Aorta (tissue), 5 donors: Measurements from ENCODE around the gene POLR2C. TPM values are rescaled to one million over a fixed set of nuclear protein-coding genes. Genes with fewer than 3 reads are reported as not detected.

Experiments
- ATAC-seq: fragments of 200-7000 bp; cut with Tn5 transposase; one replicate; pipeline ENCODE4 v1.9.1; 2022; ENCODE audit warnings: moderate library complexity; ENCODE audit not compliant: low FRiP score
- DNase-seq, 2 donors: peaks; one replicate each; pipeline ENCODE4 v3.0.0-alpha.2; 2020
- H3K27ac ChIP-seq, 2 donors: one replicate each; pipeline ENCODE4 v1.5.1; 2013; ENCODE audit warnings: low read length in 2 of 2, mild to moderate bottlenecking in 2 of 2, moderate library complexity in 2 of 2, control low read depth in 1 of 2, inconsistent platforms in 1 of 2, low read depth in 1 of 2
- H3K27me3 ChIP-seq, 2 donors: one replicate each; pipeline ENCODE4 v1.6.1; 2013; ENCODE audit warnings: control low read depth in 1 of 2, low read length in 1 of 2, mild to moderate bottlenecking in 1 of 2, moderate library complexity in 1 of 2; ENCODE audit not compliant: insufficient read depth in 2 of 2, control insufficient read depth in 1 of 2
- H3K36me3 ChIP-seq, 2 donors: one replicate each; pipeline ENCODE4 v1.6.1; 2013; ENCODE audit warnings: control low read depth in 1 of 2, low read length in 1 of 2, mild to moderate bottlenecking in 1 of 2; ENCODE audit not compliant: insufficient read depth in 2 of 2, control insufficient read depth in 1 of 2
- H3K4me1 ChIP-seq, 2 donors: one replicate each; pipeline ENCODE4 v1.6.1; 2013; ENCODE audit warnings: low read length in 2 of 2, control low read depth in 1 of 2, mild to moderate bottlenecking in 1 of 2, moderate library complexity in 1 of 2; ENCODE audit not compliant: insufficient read depth in 2 of 2, control insufficient read depth in 1 of 2
- H3K4me3 ChIP-seq, 2 donors: one replicate each; pipeline ENCODE4 v1.5.1; 2013; ENCODE audit warnings: low read length in 2 of 2, control low read depth in 1 of 2, mild to moderate bottlenecking in 1 of 2
- H3K9me3 ChIP-seq: one replicate; pipeline ENCODE4 v1.6.1; 2013; ENCODE audit warnings: mild to moderate bottlenecking, low read length; ENCODE audit not compliant: control insufficient read depth
- WGBS, 2 donors: extraction: QIAGEN DNeasy Blood & Tissue Kit; methylation state at CpG; one replicate each; pipeline ENCODE4 v1.1.7; 2013; 5-methylcytosine and 5-hydroxymethylcytosine counted together
- intact Hi-C, 2 donors: fragments of 100-400 bp; cut with DNase I; formaldehyde crosslinking; loops; one replicate each; pipeline versions ENCODE4 v1.14.2 to v1.15.0; 2022
- polyA plus RNA-seq, 2 donors: library from polyadenylated mRNA; stranded (reverse); fragments of 200-250 nt; gene quantifications; one replicate each; pipeline ENCODE4 v1.2.3, GENCODE V29; 2013
- total RNA-seq, 2 donors: library from RNA; stranded (reverse); fragmentation: NEBNext Ultra II Directional; extraction: Animal tissue kit (Norgen Biotek cat#: 25700); gene quantifications; one replicate each; pipeline ENCODE4 v1.2.1, GENCODE V29; 2021
- donor health status: healthy with polysubstance abuse.
- donor health status: Bipolar disorder and iron deficiency.
- donor health status: DM: no; HTN: no; CAD: no.
- donor health status: DM: no; HTN: no; CAD: no.
- donor health status: DM: yes; HTN: yes; CAD: no.

The POLR2C gene
- total and polyA plus RNA-seq, 4 donors: 43.8 to 55.3 (median 49.5) TPM

DNA sequence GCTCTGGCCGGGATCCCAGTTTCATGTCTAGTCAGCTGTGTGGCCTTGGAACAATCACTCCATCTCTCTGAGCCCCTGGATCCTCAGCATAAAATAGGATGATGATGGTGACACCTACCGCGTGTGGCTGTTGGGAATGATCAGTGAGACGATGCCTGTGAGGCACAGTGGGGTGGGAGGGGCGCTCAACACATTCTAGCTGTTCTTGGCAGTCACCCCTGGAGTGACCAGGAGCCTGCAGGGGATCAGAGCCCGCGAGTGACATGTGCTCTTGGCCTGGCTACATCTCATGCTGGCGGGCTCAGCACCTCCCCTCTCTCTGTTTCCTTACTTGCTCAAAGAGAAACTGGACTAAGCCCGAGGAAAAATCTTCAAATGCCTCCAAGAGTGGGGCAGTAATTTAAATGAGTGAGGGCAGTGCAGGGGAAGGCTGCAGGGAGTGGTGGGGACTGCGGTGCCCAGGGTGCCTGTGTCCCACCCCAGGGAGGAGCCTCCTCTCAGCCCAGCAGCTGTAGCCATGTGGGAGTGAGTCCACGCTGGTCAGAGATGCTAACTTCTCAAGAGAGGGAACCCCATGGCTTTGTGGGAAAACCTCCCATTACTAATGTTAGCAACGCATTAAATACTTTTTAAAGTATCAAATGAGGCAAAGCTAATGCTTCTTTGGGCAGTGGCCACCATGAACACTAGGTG lies 46.9 kb downstream of the POLR2C start:
- H3K27me3 ChIP-seq: no peaks in the 10 kb centered on the region
- ATAC-seq (no peak), DNase-seq (no peak)
- H3K4me1 ChIP-seq: no peaks in the 10 kb centered on the region
- H3K4me3 ChIP-seq: no peak overlapping the region
- no peak overlapping the region for H3K27ac ChIP-seq
- no peaks in the 10 kb centered on the region for H3K9me3 ChIP-seq
- WGBS, 2 donors: 40 to 44% methylated on average over 12 of the region's 12 CpGs
- H3K36me3 ChIP-seq: no peaks in the 10 kb centered on the region
- intact Hi-C loops: no loop called here

DNA sequence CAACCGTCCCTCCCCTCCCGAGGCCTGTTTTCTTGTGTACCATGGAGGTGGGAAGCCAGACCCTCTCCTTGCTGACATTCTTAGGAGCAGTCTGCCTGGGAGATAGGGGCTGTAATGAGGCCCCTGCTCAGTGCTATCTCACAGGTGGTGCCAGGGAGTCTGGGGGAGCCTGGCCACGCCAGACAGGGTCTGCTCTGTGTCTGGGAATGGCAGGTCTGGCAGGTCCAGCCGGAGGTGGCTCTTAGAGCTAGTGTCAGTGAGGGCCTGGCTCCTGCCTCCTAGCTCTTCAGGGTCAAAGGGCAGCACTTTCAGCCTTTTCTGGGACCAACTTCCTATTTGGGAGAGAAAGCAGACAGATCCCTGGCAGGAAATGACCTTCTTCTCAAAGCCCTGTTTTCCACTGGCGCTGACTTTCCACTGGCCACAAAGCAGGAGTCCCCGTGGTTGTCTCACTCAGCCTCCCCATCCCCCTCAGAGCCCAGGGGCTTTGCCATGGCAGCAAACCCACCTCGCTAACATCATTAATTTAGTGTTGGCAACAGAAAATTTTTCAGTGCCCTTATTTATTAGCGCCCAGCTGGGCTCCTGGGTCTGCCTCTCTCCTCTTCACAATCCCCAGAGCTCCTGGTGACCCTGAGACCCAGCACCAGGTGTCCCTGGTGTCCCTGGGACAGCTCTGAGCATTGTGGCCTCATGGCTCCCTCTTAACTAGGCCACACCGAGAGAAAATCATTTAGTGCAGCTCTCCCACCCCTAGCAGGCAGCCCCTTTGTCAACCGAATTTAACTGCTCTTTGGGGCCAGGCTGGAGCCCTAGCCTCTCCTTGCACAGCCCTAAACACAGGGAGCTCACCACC lies 47.8 kb downstream of the POLR2C start:
- no peak for DNase-seq
- no peaks in the 10 kb centered on the region for H3K27me3 ChIP-seq
- H3K36me3 ChIP-seq: no peaks in the 10 kb centered on the region
- 51 to 59% methylated on average over 10 of the region's 10 CpGs for WGBS, 2 donors
- H3K27ac ChIP-seq: no peak overlapping the region
- no peaks in the 10 kb centered on the region for H3K4me1 ChIP-seq
- H3K4me3 ChIP-seq: no peak overlapping the region
- intact Hi-C loops: no loop called here
- no peaks in the 10 kb centered on the region for H3K9me3 ChIP-seq
- no peak for ATAC-seq

DNA sequence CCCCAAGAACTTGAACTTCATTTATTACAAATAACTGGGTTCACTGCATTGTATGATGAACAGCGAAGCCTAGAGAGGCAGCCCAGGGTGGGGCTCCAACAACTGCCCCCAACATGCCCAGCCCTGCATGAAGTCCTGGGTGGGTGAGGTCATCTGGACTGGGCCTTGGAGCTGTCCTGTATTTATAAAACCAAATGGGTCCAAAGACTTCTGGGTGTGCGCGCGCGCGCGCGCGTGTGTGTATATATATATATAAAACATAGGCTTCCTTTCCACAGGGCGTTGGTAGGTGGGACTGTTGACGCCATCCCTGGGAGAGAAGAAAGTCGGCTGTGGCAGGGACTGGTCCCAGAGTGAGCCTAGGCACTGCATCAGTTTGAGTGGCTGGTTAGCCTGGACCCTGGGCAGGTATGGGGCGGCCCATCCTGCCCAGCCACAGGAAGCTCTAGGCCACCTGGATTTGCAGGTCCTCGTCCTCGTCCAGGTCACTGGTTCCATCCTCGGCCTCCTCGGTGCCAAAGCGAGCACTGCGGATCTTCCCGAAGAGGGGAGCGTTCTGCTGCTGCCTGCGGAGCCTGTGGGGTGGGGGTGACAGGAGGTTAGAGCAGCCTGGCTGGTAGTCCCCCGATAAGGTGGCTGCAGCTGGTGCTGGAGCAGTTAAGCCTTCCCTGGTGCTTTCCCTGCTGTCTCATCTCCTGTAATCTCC lies 50.0 kb downstream of the POLR2C start:
- Histone ChIP-seq H3K9me3 (no peaks in the 10 kb centered on the region), H3K27me3 (no peaks in the 10 kb centered on the region), H3K27ac (no peak overlapping the region), H3K4me1 (no peaks in the 10 kb centered on the region), H3K4me3 (no peak overlapping the region), H3K36me3 (no peaks in the 10 kb centered on the region)
- WGBS, 2 donors: 92 to 94% methylated on average over 23 of the region's 23 CpGs
- DNase-seq (no peak), ATAC-seq (peak; percentile 30)
- intact Hi-C loops: no loop called here

DNA sequence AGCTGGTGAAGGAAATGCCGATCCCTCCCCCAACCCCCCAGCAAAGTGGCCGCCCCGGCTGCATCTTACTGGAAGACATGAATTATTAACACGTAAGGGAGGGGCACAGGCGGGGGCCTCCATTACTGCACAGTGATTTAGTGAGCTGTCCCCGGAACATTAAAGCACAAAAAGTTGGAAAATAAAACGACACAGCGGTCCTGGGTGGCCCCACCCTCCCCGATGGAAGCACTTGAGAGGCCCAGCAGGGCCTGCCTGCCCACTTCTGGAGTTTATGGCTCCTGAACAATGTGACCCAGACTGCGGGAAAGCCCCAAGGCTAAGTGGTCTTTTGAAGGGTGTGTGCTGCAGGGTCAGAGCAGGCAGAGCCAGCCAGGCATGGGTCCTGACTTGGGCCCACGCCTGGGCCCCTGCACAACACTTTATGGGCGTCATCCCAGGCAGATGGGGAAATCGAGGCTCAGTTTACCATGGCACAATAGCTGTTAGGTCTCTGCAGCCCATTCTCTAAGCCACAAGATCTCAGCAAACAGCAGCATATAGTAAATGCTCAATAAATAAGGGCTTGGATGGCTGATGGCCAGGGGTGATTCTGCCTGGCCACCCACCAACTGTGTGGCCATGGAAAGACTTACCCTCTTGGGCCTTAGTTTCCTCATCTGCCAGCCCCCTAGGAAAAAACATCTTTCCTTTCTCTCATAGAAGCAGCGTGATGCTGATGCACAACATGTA lies 51.1 kb downstream of the POLR2C start:
- H3K4me1 ChIP-seq: no peaks in the 10 kb centered on the region
- no peaks in the 10 kb centered on the region for H3K27me3 ChIP-seq
- H3K36me3 ChIP-seq: no peaks in the 10 kb centered on the region
- DNase-seq (no peak), ATAC-seq (no peak)
- no peak overlapping the region for H3K4me3 ChIP-seq
- intact Hi-C loops: no loop called here
- no peak overlapping the region for H3K27ac ChIP-seq
- WGBS, 2 donors: 66 to 71% methylated on average over 14 of the region's 14 CpGs
- H3K9me3 ChIP-seq: no peaks in the 10 kb centered on the region

DNA sequence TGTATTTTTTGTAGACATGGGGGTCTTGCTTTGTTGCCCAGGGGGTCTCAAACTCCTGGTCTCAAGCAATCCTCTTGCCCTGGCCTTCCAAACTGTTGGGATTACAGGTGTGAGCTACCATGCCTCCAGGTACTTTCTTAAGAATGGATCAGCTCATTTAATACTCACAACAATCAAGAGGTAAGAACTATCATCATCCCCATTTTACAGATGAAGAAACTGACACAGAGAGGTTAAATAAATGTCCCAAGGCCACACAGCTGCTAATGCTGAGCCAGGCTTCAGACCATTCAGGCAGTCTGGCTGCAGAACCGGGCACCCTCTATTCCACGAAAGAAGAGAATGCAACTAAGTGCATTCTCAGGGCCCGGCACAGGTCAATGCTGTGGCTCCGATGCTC lies 51.9 kb downstream of the POLR2C start:
- no peaks in the 10 kb centered on the region for H3K9me3 ChIP-seq
- intact Hi-C loops: no loop called here
- DNase-seq (no peak), ATAC-seq (no peak)
- no peaks in the 10 kb centered on the region for H3K36me3 ChIP-seq
- H3K27ac ChIP-seq: no peak overlapping the region
- H3K27me3 ChIP-seq: no peaks in the 10 kb centered on the region
- H3K4me1 ChIP-seq: no peaks in the 10 kb centered on the region
- no peak overlapping the region for H3K4me3 ChIP-seq
- 77 to 93% methylated on average over 4 of the region's 4 CpGs for WGBS, 2 donors

DNA sequence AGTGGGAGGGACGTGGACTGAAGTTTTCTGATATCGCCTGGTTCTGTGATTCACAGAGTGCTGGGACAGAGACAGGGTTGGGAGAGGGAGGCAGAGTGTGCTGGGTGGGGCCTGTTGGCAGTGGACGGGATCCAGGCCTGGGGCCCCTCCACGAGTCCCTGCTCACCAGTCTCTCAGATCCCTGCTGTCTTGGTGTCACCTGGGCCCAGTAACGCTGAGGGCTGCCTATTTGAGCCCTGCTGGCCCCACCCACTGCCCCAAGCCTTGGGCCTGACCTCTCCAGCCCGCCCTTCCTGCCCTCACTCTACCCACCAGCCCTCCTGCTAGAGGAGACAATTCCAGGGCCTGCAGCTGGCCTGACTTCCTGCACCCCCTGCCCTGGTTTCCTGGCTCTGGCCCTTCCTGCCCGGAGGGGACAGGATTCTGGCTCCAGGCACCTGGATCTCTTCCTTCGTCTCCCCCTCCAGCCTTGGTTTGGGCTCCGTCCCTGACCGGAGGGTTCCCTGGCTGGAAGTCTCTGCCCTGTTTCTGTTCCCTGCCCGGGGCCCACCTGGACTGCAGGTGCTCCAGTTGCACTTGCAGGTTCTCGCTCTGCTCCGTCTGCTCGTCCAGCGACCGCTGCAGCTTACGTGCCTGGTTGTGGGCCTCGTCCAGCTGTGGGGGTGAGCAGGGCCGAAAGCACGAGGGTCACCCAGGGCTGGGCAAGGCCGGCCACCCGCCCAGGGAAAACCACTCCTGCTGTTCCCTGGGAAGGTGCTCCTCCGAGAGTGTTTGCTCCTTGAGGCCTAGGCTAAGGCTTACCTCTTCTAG lies 52.5 kb downstream of the POLR2C start:
- intact Hi-C loops: loop anchor here (5.0 kb wide), 2 partner anchors 53 to 73 kb away; partner anchors contain the start of gene POLR2C (in 1 of the 2)
- no peaks in the 10 kb centered on the region for H3K27me3 ChIP-seq
- WGBS, 2 donors: 89 to 91% methylated on average over 22 to 23 of the region's 23 CpGs
- ATAC-seq (no peak), DNase-seq (no peak)
- H3K4me1 ChIP-seq: no peaks in the 10 kb centered on the region
- no peaks in the 10 kb centered on the region for H3K9me3 ChIP-seq
- no peaks in the 10 kb centered on the region for H3K36me3 ChIP-seq
- H3K4me3 ChIP-seq: no peak overlapping the region
- H3K27ac ChIP-seq: no peak overlapping the region

DNA sequence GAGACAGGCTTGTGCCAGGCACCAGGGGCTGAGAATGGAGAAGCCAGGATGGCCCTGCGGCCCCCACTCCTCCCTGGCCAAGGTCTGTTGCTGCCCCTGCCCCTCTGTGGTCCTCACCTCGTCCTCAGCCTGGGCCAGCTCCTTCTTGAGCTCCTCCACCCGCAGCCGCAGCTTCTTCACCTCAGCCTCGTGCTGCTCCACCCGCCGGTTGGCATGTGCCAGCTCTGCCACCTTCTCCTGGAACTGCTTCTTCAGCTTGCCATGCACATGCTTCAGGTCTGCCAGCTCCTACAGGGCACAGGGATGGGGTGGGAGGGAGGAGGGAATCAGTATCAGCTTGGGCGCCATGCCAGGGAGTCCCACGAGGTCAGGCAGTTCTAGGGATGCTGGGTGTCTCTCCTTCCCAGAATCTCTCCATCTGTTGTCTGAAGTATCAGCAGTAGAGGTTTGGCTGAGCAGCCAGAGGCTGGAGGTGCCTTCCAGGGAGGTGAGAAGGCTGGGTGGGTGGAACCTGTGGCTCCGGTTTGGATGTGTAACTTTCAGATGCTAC lies 53.8 kb downstream of the POLR2C start:
- Histone ChIP-seq H3K27me3 (no peaks in the 10 kb centered on the region), H3K36me3 (no peaks in the 10 kb centered on the region), H3K27ac (no peak overlapping the region), H3K4me1 (no peaks in the 10 kb centered on the region), H3K9me3 (no peaks in the 10 kb centered on the region), H3K4me3 (no peak overlapping the region)
- no peak for DNase-seq
- intact Hi-C loops: loop anchor here (5.0 kb wide), 2 partner anchors 54 to 74 kb away; partner anchors contain the start of gene POLR2C (in 1 of the 2)
- 83 to 84% methylated on average over 10 of the region's 10 CpGs for WGBS, 2 donors
- no peak for ATAC-seq
